Natural killer cell treated with Interleukin-12 subunit alpha and Interleukin-12 subunit beta and Interleukin-15 and Interleukin-18, amount 100 ng/mL, for 72 hours (primary cell): Measurements from ENCODE around the gene GTF3C1. TPM values are rescaled to one million over a fixed set of nuclear protein-coding genes. Genes with fewer than 3 reads are reported as not detected.
A peak's percentile ranks its signal among the peaks of the same experiment; 100 is the strongest.

Experiments used
- ATAC-seq, 2 donors: fragments of 150-1000 bp; cut with Tn5 transposase in 1 of 2; sonication (Bioruptor Pico), chemical (Tn5 transposase) in 1 of 2; 2 replicates each; pipeline ENCODE4 v1.10.0; 2021
- DNase-seq: peaks from one replicate; pipeline ENCODE4 v3.0.0; 2022; ENCODE audit warnings: low spot score
- H3K27ac Mint-ChIP-seq, 2 donors: 1 replicate in 1 of 2; 2 replicates in 1 of 2; pipeline ENCODE4 v1.8.0; 2022; ENCODE audit warnings: mixed read lengths in 2 of 2, mild to moderate bottlenecking in 1 of 2, moderate library complexity in 1 of 2
- H3K27me3 Mint-ChIP-seq, 2 donors: 1 replicate in 1 of 2; 2 replicates in 1 of 2; pipeline ENCODE4 v1.8.0; 2022; ENCODE audit warnings: mixed read lengths in 2 of 2
- H3K36me3 Mint-ChIP-seq: one replicate; pipeline ENCODE4 v1.8.0; 2022; ENCODE audit warnings: mixed read lengths
- H3K4me1 Mint-ChIP-seq, 2 donors: 1 replicate in 1 of 2; 2 replicates in 1 of 2; pipeline ENCODE4 v1.8.0; 2022; ENCODE audit warnings: low read depth in 2 of 2, mixed read lengths in 2 of 2, mild to moderate bottlenecking in 1 of 2
- H3K4me3 Mint-ChIP-seq: one replicate; pipeline ENCODE4 v1.8.0; 2022; ENCODE audit warnings: mixed read lengths
- H3K9me3 Mint-ChIP-seq: 2 replicates; pipeline ENCODE4 v1.8.0; 2022; ENCODE audit warnings: mixed read lengths
- total RNA-seq, 2 donors: library from RNA; stranded (reverse); gene quantifications; one replicate each; pipeline ENCODE4 v1.2.3, GENCODE V29; 2022

The GTF3C1 gene
- total RNA-seq, 2 donors from 2014 or later: 111 to 128 TPM

DNA sequence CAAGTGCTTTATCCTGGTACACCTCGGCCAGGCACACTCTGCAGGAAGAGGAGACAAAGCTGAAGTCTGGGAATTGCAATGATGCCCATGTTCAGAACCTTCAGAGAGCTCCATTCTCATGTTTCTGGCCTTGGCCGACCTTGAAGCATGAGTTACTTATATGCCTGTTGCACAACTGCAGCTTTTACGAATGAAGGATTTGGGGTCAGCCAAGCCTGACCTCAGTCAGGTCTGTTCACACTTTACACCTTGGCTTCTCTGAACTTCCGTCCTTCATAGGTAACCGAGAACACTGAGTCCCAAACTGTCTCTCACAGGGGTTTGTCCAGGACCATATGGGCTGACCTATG lies 66.7 kb downstream of the GTF3C1 start:
- Mint-ChIP-seq H3K27ac (no peak overlapping the region), H3K4me1 (peaks cover 0 to 8% of the 10 kb centered on the region in 2 donors), H3K9me3 (no peaks in the 10 kb centered on the region), H3K27me3 (no peaks in the 10 kb centered on the region), H3K4me3 (no peak overlapping the region), H3K36me3 (peaks cover 41% of the 10 kb centered on the region)
- no peak for ATAC-seq
- DNase-seq: no peak

- no peak overlapping the region for H3K27ac Mint-ChIP-seq
- no peaks in the 10 kb centered on the region for H3K9me3 Mint-ChIP-seq
- no peak for ATAC-seq
- H3K27me3 Mint-ChIP-seq: no peaks in the 10 kb centered on the region
- H3K4me3 Mint-ChIP-seq: no peak overlapping the region
- H3K36me3 Mint-ChIP-seq: peaks cover 36% of the 10 kb centered on the region
- DNase-seq: no peak
- H3K4me1 Mint-ChIP-seq: peaks cover 0 to 8% of the 10 kb centered on the region in 2 donors
These were observed 67.2 kb downstream of the GTF3C1 start for GRCh38 chr16:27482397-27483087.

DNA sequence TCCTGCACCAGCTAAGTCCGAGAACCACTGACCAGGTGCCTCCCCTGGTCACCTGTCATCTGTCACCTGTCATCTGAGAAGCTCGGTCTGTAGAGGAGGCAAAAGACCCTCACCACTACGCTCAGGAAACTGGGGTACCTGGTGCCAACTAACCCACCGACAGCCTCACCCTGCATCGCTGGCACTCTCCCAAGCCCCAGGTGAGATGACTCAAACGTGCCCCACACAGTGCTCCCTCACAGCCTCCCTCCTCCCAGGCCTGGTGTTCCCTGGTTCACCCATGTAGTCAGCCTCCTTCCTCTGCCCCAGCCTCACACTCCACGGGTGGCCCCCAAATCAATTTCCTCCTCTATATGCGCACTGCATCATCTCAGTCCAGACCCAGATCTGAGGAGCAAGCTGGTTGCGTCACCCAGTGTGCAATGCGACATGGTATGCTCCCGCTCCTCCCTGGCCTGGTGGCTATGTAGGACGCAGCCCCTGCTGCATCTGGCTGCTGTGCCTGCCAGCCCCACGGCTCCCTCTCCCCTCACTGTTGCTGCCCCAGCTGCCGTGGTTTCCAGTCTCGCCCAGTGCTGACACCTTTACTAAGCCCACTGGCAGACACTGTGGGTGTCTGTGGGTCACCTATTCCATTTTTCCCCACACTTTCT lies 68.3 kb downstream of the GTF3C1 start:
- Mint-ChIP-seq H3K27me3 (no peaks in the 10 kb centered on the region), H3K9me3 (no peaks in the 10 kb centered on the region), H3K4me1 (peaks cover 0 to 8% of the 10 kb centered on the region in 2 donors), H3K4me3 (no peak overlapping the region), H3K36me3 (peaks cover 41% of the 10 kb centered on the region), H3K27ac (no peak overlapping the region)
- ATAC-seq (no peak), DNase-seq (no peak)

- H3K27ac Mint-ChIP-seq: no peak overlapping the region
- H3K4me1 Mint-ChIP-seq: peaks cover 0 to 8% of the 10 kb centered on the region in 2 donors
These were observed 69.0 kb downstream of the GTF3C1 start for GRCh38 chr16:27480761-27481160.

GRCh38 chr16:27476240-27476639 lies 73.5 kb downstream of the GTF3C1 start:
- H3K27me3 Mint-ChIP-seq: no peaks in the 10 kb centered on the region
- ATAC-seq: no peak
- H3K9me3 Mint-ChIP-seq: no peaks in the 10 kb centered on the region
- H3K36me3 Mint-ChIP-seq: peaks cover 27% of the 10 kb centered on the region
- H3K27ac Mint-ChIP-seq: no peak overlapping the region
- H3K4me1 Mint-ChIP-seq: peaks cover 0 to 2% of the 10 kb centered on the region in 2 donors
- DNase-seq: no peak
- no peak overlapping the region for H3K4me3 Mint-ChIP-seq

More at GRCh38 chr16:27480761-27481160, 69.0 kb downstream of the GTF3C1 start:
- Mint-ChIP-seq H3K36me3 (peaks cover 41% of the 10 kb centered on the region), H3K27me3 (no peaks in the 10 kb centered on the region), H3K9me3 (no peaks in the 10 kb centered on the region), H3K4me3 (no peak overlapping the region)
- no peak for ATAC-seq
- no peak for DNase-seq

- Mint-ChIP-seq H3K9me3 (no peaks in the 10 kb centered on the region), H3K27me3 (no peaks in the 10 kb centered on the region), H3K36me3 (peaks cover 34% of the 10 kb centered on the region), H3K27ac (no peak overlapping the region), H3K4me3 (no peak overlapping the region), H3K4me1 (peaks cover 0 to 2% of the 10 kb centered on the region in 2 donors)
- ATAC-seq (no peak), DNase-seq (no peak)
These were observed 74.2 kb downstream of the GTF3C1 start for GRCh38 chr16:27475561-27475960.

- peak overlapping the region in 1 of 2 donors; percentile 38 for H3K27ac Mint-ChIP-seq
- H3K4me1 Mint-ChIP-seq: no peaks in the 10 kb centered on the region
- DNase-seq: no peak
- H3K4me3 Mint-ChIP-seq: no peak overlapping the region
- ATAC-seq: no peak
- H3K27me3 Mint-ChIP-seq: no peaks in the 10 kb centered on the region
- H3K36me3 Mint-ChIP-seq: peaks cover 35% of the 10 kb centered on the region
- H3K9me3 Mint-ChIP-seq: no peaks in the 10 kb centered on the region
These were observed 74.8 kb downstream of the GTF3C1 start for GRCh38 chr16:27474921-27475320.

GRCh38 chr16:27474041-27474440 lies 75.7 kb downstream of the GTF3C1 start:
- DNase-seq (no peak), ATAC-seq (no peak)
- H3K27me3 Mint-ChIP-seq: no peaks in the 10 kb centered on the region
- H3K4me3 Mint-ChIP-seq: no peak overlapping the region
- H3K36me3 Mint-ChIP-seq: peaks cover 37% of the 10 kb centered on the region
- H3K9me3 Mint-ChIP-seq: no peaks in the 10 kb centered on the region
- no peaks in the 10 kb centered on the region for H3K4me1 Mint-ChIP-seq
- H3K27ac Mint-ChIP-seq: no peak overlapping the region

DNA sequence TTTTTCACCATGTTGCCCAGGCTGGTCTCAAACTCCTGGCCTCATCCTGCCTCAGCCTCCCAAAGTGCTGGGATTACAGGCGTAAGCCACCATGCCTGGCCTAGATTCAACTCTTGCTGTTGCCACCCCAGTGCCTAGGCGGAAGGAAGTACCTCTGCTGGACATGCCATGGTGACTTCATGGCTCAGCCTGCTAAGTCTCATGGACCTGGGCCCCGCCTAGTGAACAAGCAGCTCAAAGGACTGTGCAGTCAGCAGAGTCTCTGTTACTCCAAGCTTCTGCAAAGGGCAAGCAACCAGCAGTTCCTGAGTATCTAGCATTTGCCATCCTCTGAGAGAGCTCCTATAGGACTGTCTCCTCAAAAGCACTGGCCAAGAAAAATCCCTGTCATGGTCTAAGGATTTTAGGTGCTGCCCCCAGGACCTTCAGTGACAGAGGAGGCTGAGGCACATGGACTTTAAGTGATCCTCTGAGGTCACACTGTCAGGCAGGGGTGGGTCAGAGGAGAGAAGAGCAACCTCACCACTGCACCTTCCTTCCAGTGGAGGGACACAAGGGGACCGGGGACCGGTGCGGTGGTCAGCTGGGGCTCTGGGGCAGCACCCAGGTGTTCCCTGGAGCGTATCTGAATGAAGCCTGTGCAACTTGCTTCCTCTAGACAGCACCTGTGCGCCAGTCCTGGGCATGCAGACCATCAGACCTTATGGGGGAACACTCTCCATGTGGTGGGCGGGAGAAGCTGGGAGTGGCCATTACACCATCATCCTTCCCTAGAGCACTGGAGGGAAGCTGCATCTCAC lies 76.4 kb downstream of the GTF3C1 start:
- peak overlapping the region in 1 of 2 donors; percentile 18 for H3K27ac Mint-ChIP-seq
- no peaks in the 10 kb centered on the region for H3K4me1 Mint-ChIP-seq
- no peaks in the 10 kb centered on the region for H3K27me3 Mint-ChIP-seq
- ATAC-seq (no peak), DNase-seq (no peak)
- peaks cover 33% of the 10 kb centered on the region for H3K36me3 Mint-ChIP-seq
- no peaks in the 10 kb centered on the region for H3K9me3 Mint-ChIP-seq
- no peak overlapping the region for H3K4me3 Mint-ChIP-seq

DNA sequence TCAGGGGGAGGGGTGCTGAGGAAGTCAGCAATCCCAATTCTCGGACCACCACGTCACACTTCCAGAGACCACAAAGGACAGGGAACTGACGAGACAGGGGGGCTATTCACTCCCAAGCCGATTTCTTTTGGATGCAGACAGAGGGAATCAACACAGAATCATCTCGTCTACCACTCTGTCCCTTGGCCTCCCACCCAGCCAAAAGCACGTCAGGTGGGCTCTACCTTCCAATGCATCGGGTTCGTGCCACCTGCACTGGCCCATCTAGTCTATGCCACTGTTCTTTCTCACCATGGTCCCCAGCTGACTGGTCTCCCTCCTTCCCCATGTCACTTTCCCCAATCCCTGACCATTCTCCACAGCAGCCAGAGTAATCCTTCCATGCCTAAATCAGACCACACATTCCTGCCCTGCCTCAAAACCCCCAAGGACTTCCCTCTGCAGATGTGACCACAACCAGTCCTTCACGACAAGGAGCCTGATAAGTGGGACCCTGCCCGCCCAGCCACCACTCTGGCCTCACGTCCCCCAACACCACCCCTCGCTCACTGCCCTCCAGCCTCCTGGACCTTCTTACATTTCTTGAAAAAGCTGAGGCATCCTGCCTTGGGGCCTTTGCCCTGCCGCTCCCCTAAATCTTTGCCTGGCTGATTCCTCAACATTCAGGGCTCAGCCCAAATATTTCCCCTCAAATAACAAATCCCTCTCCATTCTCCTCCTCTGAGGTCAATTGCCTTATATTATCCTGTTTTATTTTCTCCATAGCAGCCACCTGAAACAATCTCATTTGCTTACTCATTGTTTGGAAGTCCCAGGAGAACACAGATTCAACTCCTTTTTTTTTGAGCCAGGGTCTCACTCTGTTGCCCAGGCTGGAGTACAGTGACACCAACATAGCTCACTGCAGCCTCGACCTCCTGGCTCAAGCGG lies 77.4 kb downstream of the GTF3C1 start:
- H3K9me3 Mint-ChIP-seq: no peaks in the 10 kb centered on the region
- H3K27me3 Mint-ChIP-seq: no peaks in the 10 kb centered on the region
- peaks cover 39% of the 10 kb centered on the region for H3K36me3 Mint-ChIP-seq
- H3K4me3 Mint-ChIP-seq: no peak overlapping the region
- peak overlapping the region in 1 of 2 donors; percentile 18 for H3K27ac Mint-ChIP-seq
- no peak for ATAC-seq
- no peak for DNase-seq
- no peaks in the 10 kb centered on the region for H3K4me1 Mint-ChIP-seq

DNA sequence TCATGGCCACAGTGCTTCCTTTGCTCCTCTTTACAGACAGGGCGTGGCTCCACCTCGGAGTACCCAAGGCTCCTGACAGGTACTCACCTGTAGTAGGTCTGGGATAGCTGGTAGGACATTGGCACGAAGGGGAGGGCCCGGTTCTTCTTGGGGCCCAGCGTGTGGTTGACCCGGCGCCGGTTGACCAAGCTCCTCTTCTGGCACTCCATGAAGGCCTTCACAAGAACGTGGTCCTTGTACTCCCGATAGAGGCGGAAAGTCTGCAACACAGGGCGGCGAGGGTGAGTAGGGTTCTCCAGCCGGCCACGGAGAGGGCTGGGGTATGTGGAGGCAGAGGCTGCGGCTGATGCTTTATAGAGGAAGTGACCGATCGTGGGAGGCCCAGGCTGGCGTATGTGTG lies 78.1 kb downstream of the GTF3C1 start:
- no peaks in the 10 kb centered on the region for H3K9me3 Mint-ChIP-seq
- no peaks in the 10 kb centered on the region for H3K27me3 Mint-ChIP-seq
- H3K27ac Mint-ChIP-seq: no peak overlapping the region
- no peak overlapping the region for H3K4me3 Mint-ChIP-seq
- ATAC-seq: no peak
- peaks cover 38% of the 10 kb centered on the region for H3K36me3 Mint-ChIP-seq
- DNase-seq: no peak
- peaks cover 0 to under 1% of the 10 kb centered on the region in 2 donors for H3K4me1 Mint-ChIP-seq

- no peak overlapping the region for H3K4me3 Mint-ChIP-seq
- peak; percentile 45 for DNase-seq
- H3K27ac Mint-ChIP-seq: peak overlapping the region in 1 of 2 donors; percentile 67
- H3K9me3 Mint-ChIP-seq: no peaks in the 10 kb centered on the region
- ATAC-seq: no peak
- no peaks in the 10 kb centered on the region for H3K27me3 Mint-ChIP-seq
- peaks cover 45% of the 10 kb centered on the region for H3K36me3 Mint-ChIP-seq
- peaks cover 0 to 9% of the 10 kb centered on the region in 2 donors for H3K4me1 Mint-ChIP-seq
These were observed 78.9 kb downstream of the GTF3C1 start for GRCh38 chr16:27470567-27471431.
